Stimulated activated CD4-positive, alpha-beta T cell treated with anti-CD3 and anti-CD28 coated beads, Interleukin-15, amount 100 ng/mL, for 24 hours (primary cell): Measurements from ENCODE around the gene FAM149B1.
"Not testable (repeated sequence)": the region's sequence is repeated elsewhere in the genome, so short reads cannot be mapped to it uniquely, and the experiment has no call there.

Experiments
- DNase-seq: peaks from one replicate; pipeline ENCODE4 v3.0.0-alpha.2; 2020

Gene FAM149B1

GRCh38 chr10:73167783-73168464, at the start of gene FAM149B1, which contains the start of gene ECD:
Gene FAM149B1, plus strand, starts transcription at chr10:73168119. Its CDS starts 221 bp downstream, at chr10:73168340.
Gene ECD, minus strand, starts transcription at chr10:73168008. Its CDS starts 4,071 bp downstream, at chr10:73163937.
- peak; percentile 96 for DNase-seq

DNA sequence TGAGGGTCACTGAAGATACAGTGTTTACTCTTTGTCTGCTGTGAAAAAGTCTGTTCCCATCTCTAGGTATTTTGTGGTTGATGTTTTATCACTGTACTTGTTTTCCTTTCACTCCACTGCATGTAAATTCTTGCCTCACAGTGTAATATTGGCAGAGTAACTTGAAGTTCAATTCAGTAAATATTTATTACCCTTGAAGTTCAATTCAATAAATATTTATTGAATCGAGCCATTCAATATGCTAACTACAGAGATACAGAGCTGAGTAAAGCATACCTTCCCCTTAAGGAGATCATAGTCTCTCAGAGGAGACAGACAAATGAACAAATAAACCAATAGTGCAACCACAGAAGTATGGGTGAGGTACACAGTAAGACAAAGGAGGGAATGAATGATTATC, 48.5 kb upstream of the FAM149B1 start:
- DNase-seq: no peak

- DNase-seq: no peak
Measured at GRCh38 chr10:73119952-73120351, 48.0 kb upstream of the FAM149B1 start.

- DNase-seq: no peak
Measured at GRCh38 chr10:73126343-73126742, 41.6 kb upstream of the FAM149B1 start.

DNA sequence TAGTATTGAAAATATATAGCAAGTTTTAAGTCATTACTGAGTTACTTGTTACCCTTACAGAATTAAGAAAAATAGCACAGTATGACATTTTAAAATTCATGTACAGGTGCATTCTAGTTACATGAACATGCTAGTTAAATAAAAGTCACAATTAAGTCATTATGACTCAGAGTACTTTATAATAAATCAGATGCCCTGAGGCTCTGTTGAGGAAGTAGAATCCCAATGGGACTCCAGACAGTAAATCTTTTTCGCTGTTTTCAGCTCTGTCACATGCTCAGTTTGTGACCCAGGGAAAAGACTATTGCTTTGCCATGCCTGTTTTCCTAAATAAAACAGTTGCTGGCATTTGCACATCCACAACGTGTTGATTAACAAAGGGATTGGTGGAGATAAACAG, 36.6 kb upstream of the FAM149B1 start:
- DNase-seq: no peak

- no peak for DNase-seq
Measured at GRCh38 chr10:73131913-73132686, 35.8 kb upstream of the FAM149B1 start.

DNA sequence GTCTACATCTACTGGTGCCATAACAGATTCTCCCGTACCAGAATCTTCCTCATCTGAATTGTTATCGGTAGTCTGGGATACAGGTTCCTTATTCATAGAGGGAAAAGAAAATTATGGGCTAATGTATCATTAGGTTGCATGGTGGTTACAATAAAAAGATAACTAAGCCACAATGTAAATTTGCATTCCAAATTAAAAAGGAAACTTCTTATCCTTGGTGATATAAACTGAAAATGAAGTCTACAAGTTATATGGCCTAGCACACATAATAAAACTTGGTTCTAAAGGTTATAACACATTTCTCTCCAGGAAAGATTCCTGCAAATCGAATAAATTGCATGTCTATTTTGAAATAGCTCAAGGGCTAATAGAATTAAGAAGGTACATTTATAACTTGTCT, 33.2 kb upstream of the FAM149B1 start:
- no peak for DNase-seq

DNA sequence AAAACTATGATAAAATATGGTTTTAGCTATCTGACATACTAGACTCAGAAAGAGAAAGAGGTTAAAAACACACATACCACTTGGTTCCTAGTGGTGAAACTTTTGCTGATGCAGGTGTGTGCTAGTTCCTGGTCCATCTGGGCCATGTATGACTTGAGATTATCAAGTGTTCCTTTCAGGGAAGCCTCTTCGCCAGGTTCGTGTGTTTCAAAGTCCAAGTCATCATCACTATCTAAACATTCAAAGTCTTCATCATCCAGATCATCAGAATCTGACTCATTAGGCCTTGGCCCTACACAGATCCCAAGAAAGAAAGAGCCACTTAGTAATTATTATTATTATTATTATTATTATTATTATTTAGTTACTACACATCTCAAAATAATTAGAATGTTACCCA, 31.3 kb upstream of the FAM149B1 start:
- DNase-seq: no peak

DNA sequence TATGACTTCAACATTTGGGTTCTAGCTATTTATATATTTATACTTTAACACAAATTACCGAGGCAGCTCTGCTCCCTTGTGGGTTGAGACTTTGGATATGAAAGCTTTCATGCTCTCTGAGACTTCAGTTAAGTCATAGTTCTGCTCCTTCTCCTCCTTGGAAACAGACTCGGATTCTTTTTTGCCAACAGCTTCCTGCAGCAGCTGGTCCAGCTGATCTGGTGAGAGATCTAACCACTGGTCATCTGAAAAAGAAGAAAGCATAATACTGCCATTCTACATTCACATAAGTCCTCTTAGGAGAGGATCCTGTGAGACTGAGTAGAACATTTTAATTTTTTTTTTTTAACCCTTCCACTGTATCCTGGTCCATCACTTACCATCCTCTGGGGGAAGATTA, 28.7 kb upstream of the FAM149B1 start:
- no peak for DNase-seq

DNA sequence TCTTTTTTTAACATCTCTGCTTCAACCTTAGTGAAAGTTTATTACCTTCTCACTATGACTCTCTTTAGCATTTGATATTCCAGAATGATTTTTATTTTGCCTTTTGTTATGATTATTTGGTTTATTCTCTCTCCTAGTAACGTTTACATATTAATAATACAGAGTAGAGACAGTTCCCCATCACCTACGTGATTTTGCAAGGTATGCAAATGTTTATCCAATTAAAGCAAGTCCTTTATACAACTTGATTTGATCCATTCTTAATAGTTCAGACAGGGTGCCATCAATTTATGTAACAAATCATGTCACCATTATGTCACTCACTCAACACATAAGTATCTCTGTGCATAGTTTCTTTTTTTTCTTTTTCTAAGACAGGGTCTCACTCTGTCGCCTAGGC, 26.3 kb upstream of the FAM149B1 start:
- DNase-seq: no peak

DNA sequence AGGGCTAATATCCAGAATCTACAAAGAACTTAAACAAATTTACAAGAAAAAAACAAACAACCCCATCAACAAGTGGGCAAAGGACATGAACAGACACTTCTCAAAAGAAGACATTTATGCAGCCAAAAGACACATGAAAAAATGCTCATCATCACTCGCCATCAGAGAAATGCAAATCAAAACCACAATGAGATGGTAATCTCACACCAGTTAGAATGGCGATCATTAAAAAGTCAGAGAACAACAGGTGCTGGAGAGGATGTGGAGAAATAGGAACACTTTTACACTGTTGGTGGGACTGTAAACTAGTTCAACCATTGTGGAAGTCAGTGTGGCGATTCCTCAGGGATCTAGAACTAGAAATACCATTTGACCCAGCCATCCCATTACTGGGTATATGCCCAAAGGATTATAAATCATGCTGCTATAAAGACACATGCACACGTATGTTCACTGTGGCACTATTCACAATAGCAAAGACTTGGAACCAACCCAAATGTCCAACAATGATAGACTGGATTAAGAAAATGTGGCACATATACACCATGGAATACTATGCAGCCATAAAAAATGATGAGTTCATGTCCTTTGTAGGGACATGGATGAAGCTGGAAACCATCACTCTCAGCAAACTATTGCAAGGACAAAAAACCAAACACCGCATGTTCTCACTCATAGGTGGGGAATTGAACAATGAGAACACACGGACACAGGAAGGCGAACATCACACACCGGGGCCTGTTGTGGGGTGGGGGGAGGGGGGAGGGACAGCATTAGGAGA, 17.1 kb upstream of the FAM149B1 start:
- DNase-seq: not testable (repeated sequence)

DNA sequence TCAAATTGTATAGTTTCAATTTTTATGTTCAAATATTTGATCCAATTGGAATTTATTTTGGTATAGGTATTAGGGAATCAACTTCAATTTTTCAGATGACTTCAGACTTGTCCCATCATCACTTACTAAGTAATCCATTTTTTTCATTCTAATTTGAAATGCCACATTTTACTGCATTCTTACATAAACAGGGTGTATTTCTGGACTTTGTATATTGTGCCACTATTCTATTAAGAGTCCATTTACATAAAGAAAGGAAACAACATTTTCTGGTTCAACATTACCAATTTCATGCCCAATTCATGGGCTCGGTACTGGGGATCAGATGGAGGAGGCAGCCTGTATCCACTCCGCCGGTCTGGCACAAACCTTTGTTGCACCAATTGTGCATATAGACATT, 15.9 kb upstream of the FAM149B1 start:
- DNase-seq: no peak

- no peak for DNase-seq
Measured at GRCh38 chr10:73156054-73156453, 11.9 kb upstream of the FAM149B1 start.

DNA sequence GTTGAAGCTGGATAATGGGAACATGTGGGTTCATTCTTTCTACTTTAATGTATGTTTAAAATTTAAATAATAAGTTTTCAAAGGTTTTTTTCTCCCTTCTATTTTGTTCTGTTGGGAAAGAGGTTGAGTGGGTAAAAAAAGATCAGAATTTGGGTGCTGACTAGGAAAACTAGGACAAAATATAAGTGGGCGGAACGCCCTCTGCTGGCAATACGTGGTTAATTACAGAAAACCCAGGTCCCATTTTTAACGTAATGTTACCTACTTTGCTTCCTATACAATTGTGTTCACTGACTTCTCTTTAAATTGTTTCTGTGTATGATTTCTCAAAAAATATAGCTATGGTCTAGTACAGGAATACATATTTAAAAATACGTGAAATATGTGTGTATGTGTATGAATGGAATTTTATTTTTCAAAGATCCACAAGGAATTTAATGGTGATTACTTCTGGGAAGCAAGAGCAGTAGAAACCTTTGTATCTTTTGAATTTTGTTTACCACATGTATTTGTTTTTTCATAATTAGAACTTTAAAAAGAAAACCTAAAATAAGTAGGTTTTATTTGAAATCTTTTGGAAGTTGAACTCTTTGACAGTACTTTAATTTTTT, 8.8 kb upstream of the FAM149B1 start:
- peak; percentile 57 for DNase-seq

GRCh38 chr10:73161079-73161478, 6.8 kb upstream of the FAM149B1 start:
- DNase-seq: no peak

DNA sequence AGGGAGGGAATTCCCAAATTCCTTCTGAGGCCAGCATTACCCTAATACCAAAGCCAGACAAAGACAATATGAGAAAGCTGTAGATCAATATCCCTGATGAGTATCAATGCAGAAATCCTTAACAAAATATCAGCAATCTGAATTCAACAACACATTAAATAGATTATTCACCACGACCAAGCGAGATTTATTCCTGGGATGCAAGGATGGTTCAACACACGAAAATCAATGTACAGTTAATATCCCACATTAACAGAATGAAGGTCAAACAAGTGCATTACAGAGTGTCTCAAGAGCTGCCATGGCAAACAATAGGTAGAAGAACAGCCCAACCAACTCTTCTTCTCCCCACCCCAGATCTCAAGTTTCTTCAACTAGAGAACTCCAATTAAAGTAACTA, 6.3 kb upstream of the FAM149B1 start:
- DNase-seq: no peak

DNA sequence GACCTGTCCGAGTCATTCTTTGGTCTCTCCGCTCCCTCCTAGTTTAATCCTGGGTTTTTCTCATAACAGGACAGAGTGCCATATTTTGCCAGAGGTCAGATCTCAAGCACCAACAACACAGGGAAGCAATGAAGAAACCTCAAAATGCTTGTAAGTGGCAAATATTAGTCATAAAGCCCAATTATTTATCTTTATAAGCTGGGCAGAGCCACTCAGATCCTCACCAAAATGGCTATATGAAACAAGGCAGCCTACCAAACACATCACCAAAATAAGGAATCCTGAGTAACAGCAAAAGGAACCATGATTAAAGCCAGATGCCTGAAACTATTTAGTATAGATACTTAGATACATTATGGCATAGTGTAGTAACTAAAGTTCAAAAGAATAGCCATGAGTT, 4.8 kb upstream of the FAM149B1 start:
- no peak for DNase-seq

- no peak for DNase-seq
Measured at GRCh38 chr10:73166972-73167371, 947 bp upstream of the FAM149B1 start.

- DNase-seq: peak; percentile 20
Measured at GRCh38 chr10:73167458-73167782, 499 bp upstream of the FAM149B1 start.

GRCh38 chr10:73168465-73168803, 515 bp downstream of the FAM149B1 start:
- DNase-seq: no peak

GRCh38 chr10:73169320-73169719, 1.4 kb downstream of the FAM149B1 start:
- no peak for DNase-seq

DNA sequence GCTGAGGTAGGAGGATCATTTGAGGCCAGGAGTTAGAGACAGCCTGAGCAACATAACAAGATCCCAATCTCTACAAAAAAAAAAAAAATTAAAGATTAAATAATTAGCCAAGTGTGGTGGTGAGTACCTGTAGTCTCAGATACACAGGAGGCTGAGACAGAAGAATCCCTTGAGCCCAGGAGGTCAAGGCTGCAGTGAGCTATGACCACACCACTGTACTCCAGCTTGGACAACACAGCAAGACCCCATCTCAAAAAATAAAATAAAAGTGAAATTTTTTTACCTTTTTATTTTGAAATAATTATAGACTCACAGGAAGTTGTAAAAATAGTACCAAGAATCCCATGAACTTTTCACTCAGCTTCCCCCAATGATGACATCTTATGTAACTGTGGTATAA, 4.9 kb downstream of the FAM149B1 start:
- no peak for DNase-seq

DNA sequence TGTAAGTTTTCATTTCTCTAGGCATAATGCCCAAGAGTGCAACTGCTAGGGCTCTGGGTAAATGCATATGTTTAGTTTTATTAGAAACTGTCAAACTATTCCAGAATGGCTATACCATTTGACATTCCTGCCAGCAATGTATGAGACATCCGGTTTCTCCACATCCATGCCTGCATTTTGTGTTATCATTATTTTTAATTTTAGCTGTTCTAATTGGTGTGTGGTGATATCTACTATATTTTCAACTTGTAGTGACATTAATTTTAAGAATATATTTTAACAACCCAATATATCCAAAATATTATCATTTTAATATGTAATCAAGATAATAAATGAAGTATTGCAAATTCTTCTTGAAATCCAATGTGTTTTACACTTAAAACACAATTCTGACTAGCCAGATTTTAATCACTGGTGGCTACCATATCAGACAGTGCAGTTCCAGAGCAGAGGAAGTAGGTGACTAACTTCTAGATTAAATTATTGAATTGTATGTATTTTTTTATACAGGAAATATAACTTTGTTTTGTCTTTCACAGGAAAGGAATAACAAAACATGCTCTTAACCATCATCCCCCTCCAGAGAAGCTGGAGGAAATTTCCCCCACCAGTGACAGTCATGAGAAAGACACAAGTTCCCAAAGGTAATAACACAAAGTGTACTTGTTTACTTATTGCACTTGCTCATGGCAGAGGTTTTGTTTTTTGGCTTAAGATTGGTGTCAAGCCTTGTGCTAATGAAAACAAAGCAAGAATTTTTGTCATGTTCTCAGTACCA, 6.4 kb downstream of the FAM149B1 start:
- DNase-seq: no peak
